GM12878 (cell line): ENCODE results near the gene BNIP1. TPM values are rescaled to one million over a fixed set of nuclear protein-coding genes. Genes with fewer than 3 reads are reported as not detected.
A peak's percentile ranks its signal among the peaks of the same experiment; 100 is the strongest.

Source experiments
- ATF7 ChIP-seq: fragments of 450-650 bp; IDR thresholded peaks from 2 replicates; pipeline ENCODE4 v1.6.1; 2016; ENCODE audit warnings: low read depth, mild to moderate bottlenecking
- CREB1 ChIP-seq: IDR thresholded peaks from 2 replicates; pipeline ENCODE4 v1.6.1; 2012; ENCODE audit warnings: low read depth, mild to moderate bottlenecking, inconsistent platforms
- E2F4 ChIP-seq: IDR thresholded peaks from 2 replicates; pipeline ENCODE4 v1.6.1; 2012; ENCODE audit warnings: low read depth, low read length, improper control_type of control experiment
- FOS ChIP-seq: IDR thresholded peaks from 3 replicates; pipeline ENCODE4 v1.6.1; 2011; ENCODE audit warnings: borderline replicate concordance; ENCODE audit not compliant: insufficient read length; ENCODE audit errors: extremely low read depth
- IRF3 ChIP-seq: fragments of 450-650 bp; IDR thresholded peaks from 2 replicates; pipeline ENCODE4 v1.6.1; 2014; ENCODE audit warnings: mild to moderate bottlenecking
- NFXL1 ChIP-seq: fragments of 450-650 bp; IDR thresholded peaks from 2 replicates; pipeline ENCODE4 v1.6.1; 2017; ENCODE audit warnings: antibody characterized with exemption, mild to moderate bottlenecking, borderline replicate concordance
- PML ChIP-seq: IDR thresholded peaks from 2 replicates; pipeline ENCODE4 v1.6.1; 2012; ENCODE audit warnings: low read length, inconsistent platforms
- POLR2AphosphoS2 ChIP-seq: IDR thresholded peaks from 2 replicates; pipeline ENCODE4 v1.6.1; 2011; ENCODE audit warnings: low read depth, mild to moderate bottlenecking, low read length, improper control_type of control experiment, moderate library complexity
- RAD51 ChIP-seq: fragments of 450-650 bp; IDR thresholded peaks from 2 replicates; pipeline ENCODE4 v1.6.1; 2016; ENCODE audit warnings: moderate library complexity, mild to moderate bottlenecking, inconsistent platforms
- SRF ChIP-seq, 2 experiments: IDR thresholded peaks; 2 replicates each; pipeline ENCODE4 v1.6.1; 2011; ENCODE audit warnings: low read depth in 2 of 2, low read length in 2 of 2, mild to moderate bottlenecking in 1 of 2, moderate library complexity in 1 of 2
- STAT3 ChIP-seq: IDR thresholded peaks from 2 replicates; pipeline ENCODE4 v1.6.1; 2011; ENCODE audit warnings: low read depth, low read length, improper control_type of control experiment
- polyA plus RNA-seq, 11 experiments: library from polyadenylated mRNA; depleted of rRNA in 4 of 11; unstranded in 6 of 11; stranded (reverse) in 5 of 11; fragments of >200 nt; fragmentation: Nextera tagmentation in 4 of 11; fragmentation: Illumina TruSeq in 1 of 11; extraction: Ambion mirVana in 4 of 11; extraction: Trizol in 1 of 11; gene quantifications; 1 replicate in 1 of 11; 2 replicates in 10 of 11; pipeline versions ENCODE4 v1.2.1 to v1.2.3, GENCODE V29; 2011 to 2016; ENCODE audit warnings: inconsistent platforms in 2 of 11, missing spikeins in 2 of 11, low read depth in 1 of 11
- total RNA-seq, 4 experiments: library from RNA; depleted of rRNA in 3 of 4; stranded (reverse); fragments of >200 nt in 3 of 4; fragmentation: Illumina TruSeq in 1 of 4; extraction: Trizol in 1 of 4; gene quantifications; 2 replicates each; pipeline versions ENCODE4 v1.2.1 to v1.2.3, GENCODE V29; 2013 to 2021
- TF ChIP-seq, protein P1 (sequence below): fragments of 450-650 bp; IDR thresholded peaks from 2 replicates; pipeline ENCODE4 v1.6.1; 2018; ENCODE audit warnings: mild to moderate bottlenecking, low read depth, moderate library complexity; ENCODE audit not compliant: partially characterized antibody
- TF ChIP-seq, protein P2 (sequence below): IDR thresholded peaks from 2 replicates; pipeline ENCODE4 v1.6.1; 2012; ENCODE audit warnings: improper control_type of control experiment, low read depth, low read length; ENCODE audit not compliant: insufficient replicate concordance
- TF ChIP-seq, protein P3 (sequence below): fragments of 150-350 bp; IDR thresholded peaks from 2 replicates; pipeline ENCODE4 v1.6.1; 2016; ENCODE audit warnings: low read depth, low read length

Gene BNIP1
- total and polyA plus RNA-seq, 10 of the 15 experiments (the other 5 are each of a cell fraction or from before 2014, with no cell fraction given) = 20.5 to 62.5 (median 27.4) TPM

GRCh38 chr5:173144200-173145176, at the start of gene BNIP1 (continued):
- TF ChIP-seq E2F4 (no peak), RAD51 (peak; percentile 75), SRF (IDR thresholded peaks at IDR 0.05; ENCODE audit: low read depth in 2 of 2, low read length in 2 of 2) (peak in 1 of 2 experiments; percentile 67; a peak in 1 of 4 replicates), FOS (no peak), POLR2AphosphoS2 (no peak), NFXL1 (no peak), ATF7 (peak; percentile 69; the same call in 1 of the 2 replicates), PML (peak; percentile 72; the same call in 1 of the 2 replicates), STAT3 (no peak), CREB1 (peak; percentile 81), IRF3 (0 out of 2 replicates have a peak, but pooled peaks have one; percentile 41)
- TF ChIP-seq, protein P1, sequence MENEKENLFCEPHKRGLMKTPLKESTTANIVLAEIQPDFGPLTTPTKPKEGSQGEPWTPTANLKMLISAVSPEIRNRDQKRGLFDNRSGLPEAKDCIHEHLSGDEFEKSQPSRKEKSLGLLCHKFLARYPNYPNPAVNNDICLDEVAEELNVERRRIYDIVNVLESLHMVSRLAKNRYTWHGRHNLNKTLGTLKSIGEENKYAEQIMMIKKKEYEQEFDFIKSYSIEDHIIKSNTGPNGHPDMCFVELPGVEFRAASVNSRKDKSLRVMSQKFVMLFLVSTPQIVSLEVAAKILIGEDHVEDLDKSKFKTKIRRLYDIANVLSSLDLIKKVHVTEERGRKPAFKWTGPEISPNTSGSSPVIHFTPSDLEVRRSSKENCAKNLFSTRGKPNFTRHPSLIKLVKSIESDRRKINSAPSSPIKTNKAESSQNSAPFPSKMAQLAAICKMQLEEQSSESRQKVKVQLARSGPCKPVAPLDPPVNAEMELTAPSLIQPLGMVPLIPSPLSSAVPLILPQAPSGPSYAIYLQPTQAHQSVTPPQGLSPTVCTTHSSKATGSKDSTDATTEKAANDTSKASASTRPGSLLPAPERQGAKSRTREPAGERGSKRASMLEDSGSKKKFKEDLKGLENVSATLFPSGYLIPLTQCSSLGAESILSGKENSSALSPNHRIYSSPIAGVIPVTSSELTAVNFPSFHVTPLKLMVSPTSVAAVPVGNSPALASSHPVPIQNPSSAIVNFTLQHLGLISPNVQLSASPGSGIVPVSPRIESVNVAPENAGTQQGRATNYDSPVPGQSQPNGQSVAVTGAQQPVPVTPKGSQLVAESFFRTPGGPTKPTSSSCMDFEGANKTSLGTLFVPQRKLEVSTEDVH = peak; percentile 63
- TF ChIP-seq, protein P2, sequence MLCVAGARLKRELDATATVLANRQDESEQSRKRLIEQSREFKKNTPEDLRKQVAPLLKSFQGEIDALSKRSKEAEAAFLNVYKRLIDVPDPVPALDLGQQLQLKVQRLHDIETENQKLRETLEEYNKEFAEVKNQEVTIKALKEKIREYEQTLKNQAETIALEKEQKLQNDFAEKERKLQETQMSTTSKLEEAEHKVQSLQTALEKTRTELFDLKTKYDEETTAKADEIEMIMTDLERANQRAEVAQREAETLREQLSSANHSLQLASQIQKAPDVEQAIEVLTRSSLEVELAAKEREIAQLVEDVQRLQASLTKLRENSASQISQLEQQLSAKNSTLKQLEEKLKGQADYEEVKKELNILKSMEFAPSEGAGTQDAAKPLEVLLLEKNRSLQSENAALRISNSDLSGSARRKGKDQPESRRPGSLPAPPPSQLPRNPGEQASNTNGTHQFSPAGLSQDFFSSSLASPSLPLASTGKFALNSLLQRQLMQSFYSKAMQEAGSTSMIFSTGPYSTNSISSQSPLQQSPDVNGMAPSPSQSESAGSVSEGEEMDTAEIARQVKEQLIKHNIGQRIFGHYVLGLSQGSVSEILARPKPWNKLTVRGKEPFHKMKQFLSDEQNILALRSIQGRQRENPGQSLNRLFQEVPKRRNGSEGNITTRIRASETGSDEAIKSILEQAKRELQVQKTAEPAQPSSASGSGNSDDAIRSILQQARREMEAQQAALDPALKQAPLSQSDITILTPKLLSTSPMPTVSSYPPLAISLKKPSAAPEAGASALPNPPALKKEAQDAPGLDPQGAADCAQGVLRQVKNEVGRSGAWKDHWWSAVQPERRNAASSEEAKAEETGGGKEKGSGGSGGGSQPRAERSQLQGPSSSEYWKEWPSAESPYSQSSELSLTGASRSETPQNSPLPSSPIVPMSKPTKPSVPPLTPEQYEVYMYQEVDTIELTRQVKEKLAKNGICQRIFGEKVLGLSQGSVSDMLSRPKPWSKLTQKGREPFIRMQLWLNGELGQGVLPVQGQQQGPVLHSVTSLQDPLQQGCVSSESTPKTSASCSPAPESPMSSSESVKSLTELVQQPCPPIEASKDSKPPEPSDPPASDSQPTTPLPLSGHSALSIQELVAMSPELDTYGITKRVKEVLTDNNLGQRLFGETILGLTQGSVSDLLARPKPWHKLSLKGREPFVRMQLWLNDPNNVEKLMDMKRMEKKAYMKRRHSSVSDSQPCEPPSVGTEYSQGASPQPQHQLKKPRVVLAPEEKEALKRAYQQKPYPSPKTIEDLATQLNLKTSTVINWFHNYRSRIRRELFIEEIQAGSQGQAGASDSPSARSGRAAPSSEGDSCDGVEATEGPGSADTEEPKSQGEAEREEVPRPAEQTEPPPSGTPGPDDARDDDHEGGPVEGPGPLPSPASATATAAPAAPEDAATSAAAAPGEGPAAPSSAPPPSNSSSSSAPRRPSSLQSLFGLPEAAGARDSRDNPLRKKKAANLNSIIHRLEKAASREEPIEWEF = no peak
- TF ChIP-seq, protein P3, sequence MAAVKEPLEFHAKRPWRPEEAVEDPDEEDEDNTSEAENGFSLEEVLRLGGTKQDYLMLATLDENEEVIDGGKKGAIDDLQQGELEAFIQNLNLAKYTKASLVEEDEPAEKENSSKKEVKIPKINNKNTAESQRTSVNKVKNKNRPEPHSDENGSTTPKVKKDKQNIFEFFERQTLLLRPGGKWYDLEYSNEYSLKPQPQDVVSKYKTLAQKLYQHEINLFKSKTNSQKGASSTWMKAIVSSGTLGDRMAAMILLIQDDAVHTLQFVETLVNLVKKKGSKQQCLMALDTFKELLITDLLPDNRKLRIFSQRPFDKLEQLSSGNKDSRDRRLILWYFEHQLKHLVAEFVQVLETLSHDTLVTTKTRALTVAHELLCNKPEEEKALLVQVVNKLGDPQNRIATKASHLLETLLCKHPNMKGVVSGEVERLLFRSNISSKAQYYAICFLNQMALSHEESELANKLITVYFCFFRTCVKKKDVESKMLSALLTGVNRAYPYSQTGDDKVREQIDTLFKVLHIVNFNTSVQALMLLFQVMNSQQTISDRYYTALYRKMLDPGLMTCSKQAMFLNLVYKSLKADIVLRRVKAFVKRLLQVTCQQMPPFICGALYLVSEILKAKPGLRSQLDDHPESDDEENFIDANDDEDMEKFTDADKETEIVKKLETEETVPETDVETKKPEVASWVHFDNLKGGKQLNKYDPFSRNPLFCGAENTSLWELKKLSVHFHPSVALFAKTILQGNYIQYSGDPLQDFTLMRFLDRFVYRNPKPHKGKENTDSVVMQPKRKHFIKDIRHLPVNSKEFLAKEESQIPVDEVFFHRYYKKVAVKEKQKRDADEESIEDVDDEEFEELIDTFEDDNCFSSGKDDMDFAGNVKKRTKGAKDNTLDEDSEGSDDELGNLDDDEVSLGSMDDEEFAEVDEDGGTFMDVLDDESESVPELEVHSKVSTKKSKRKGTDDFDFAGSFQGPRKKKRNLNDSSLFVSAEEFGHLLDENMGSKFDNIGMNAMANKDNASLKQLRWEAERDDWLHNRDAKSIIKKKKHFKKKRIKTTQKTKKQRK = no peak
